Lower leg skin (tissue), 4 donors: ENCODE data around the gene C10orf67. TPM values are rescaled to one million over a fixed set of nuclear protein-coding genes. Genes with fewer than 3 reads are reported as not detected.
"Not testable (repeated sequence)": the region's sequence is repeated elsewhere in the genome, so short reads cannot be mapped to it uniquely, and the experiment has no call there.

Source experiments
- DNase-seq, 2 donors: peaks; one replicate each; pipeline ENCODE4 v3.0.0-alpha.2; 2019; ENCODE audit warnings: low spot score in 2 of 2
- H3K4me3 ChIP-seq: fragments of 200-600 bp; sonication (generic); 2 replicates; pipeline ENCODE4 v1.5.1; 2017; ENCODE audit warnings: mild to moderate bottlenecking, low read depth; ENCODE audit not compliant: poor library complexity, severe bottlenecking
- POLR2A ChIP-seq, 2 donors: fragments of 450-650 bp; IDR thresholded peaks; one replicate each; pipeline ENCODE4 v1.6.1; 2016 to 2017; ENCODE audit warnings: antibody characterized with exemption in 2 of 2, mild to moderate bottlenecking in 1 of 2, moderate library complexity in 1 of 2
- WGBS, 2 donors: methylation state at CpG; one replicate each; pipeline ENCODE4 v1.1.5; 2018; 5-methylcytosine and 5-hydroxymethylcytosine counted together
- intact Hi-C: fragments of 100-400 bp; cut with DNase I; formaldehyde crosslinking; loops from one replicate; pipeline ENCODE4 v1.15.0; 2023; ENCODE audit warnings: low total_unique reads
- total RNA-seq, 4 donors: library from RNA; depleted of rRNA; stranded (reverse); fragments of >200 nt; gene quantifications; one replicate each; pipeline ENCODE4 v1.1.0, GENCODE V29; 2016
- TF ChIP-seq, protein P1 (sequence below), 3 donors: fragments of 450-650 bp; IDR thresholded peaks; one replicate each; pipeline ENCODE4 v1.5.1; 2016; ENCODE audit warnings: antibody characterized with exemption in 3 of 3, mild to moderate bottlenecking in 3 of 3, moderate library complexity in 2 of 3

C10orf67 gene
- total RNA-seq, 4 donors from 2014 or later = 0.30 to 1.3 (median 0.65) TPM

DNA sequence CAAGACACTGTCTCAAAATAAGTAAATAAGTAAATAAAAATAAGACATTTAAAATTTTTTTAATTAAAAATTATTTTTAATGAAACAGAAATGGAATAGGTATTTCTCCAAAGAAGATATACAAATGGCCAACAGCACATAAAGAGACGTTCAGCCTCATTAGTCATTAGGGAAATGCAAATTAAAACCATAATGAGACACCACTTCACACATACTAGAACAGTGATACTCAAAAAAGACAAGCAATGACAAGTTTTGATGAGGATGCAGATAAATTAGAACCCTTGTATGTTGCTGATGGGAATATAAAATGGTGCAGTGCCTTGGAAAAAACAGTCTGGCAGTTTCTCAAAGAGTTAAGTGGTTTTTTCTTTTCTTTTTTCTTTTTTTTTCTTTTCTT, 26.5 kb upstream of the C10orf67 start:
- DNase-seq = no peak
- TF ChIP-seq, protein P1, sequence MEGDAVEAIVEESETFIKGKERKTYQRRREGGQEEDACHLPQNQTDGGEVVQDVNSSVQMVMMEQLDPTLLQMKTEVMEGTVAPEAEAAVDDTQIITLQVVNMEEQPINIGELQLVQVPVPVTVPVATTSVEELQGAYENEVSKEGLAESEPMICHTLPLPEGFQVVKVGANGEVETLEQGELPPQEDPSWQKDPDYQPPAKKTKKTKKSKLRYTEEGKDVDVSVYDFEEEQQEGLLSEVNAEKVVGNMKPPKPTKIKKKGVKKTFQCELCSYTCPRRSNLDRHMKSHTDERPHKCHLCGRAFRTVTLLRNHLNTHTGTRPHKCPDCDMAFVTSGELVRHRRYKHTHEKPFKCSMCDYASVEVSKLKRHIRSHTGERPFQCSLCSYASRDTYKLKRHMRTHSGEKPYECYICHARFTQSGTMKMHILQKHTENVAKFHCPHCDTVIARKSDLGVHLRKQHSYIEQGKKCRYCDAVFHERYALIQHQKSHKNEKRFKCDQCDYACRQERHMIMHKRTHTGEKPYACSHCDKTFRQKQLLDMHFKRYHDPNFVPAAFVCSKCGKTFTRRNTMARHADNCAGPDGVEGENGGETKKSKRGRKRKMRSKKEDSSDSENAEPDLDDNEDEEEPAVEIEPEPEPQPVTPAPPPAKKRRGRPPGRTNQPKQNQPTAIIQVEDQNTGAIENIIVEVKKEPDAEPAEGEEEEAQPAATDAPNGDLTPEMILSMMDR (IDR thresholded peaks at IDR 0.05) = no peak
- no peak for TF ChIP-seq POLR2A (IDR thresholded peaks at IDR 0.05)
- 26 to 36% methylated on average over 1 of the region's 1 CpG for WGBS, 2 donors

GRCh38 chr10:23370106-23370505, 25.5 kb upstream of the C10orf67 start:
- 46 to 47% methylated on average over 3 of the region's 3 CpGs for WGBS, 2 donors
- no peak for DNase-seq
- H3K4me3 ChIP-seq = no peak overlapping the region
- intact Hi-C loops = no loop called here
- TF ChIP-seq, protein P1 (IDR thresholded peaks at IDR 0.05) = no peak
- TF ChIP-seq POLR2A (IDR thresholded peaks at IDR 0.05) = no peak

More for the DNA sequence above, 26.5 kb upstream of the C10orf67 start:
- intact Hi-C loops = no loop called here
- H3K4me3 ChIP-seq = no peak overlapping the region

DNA sequence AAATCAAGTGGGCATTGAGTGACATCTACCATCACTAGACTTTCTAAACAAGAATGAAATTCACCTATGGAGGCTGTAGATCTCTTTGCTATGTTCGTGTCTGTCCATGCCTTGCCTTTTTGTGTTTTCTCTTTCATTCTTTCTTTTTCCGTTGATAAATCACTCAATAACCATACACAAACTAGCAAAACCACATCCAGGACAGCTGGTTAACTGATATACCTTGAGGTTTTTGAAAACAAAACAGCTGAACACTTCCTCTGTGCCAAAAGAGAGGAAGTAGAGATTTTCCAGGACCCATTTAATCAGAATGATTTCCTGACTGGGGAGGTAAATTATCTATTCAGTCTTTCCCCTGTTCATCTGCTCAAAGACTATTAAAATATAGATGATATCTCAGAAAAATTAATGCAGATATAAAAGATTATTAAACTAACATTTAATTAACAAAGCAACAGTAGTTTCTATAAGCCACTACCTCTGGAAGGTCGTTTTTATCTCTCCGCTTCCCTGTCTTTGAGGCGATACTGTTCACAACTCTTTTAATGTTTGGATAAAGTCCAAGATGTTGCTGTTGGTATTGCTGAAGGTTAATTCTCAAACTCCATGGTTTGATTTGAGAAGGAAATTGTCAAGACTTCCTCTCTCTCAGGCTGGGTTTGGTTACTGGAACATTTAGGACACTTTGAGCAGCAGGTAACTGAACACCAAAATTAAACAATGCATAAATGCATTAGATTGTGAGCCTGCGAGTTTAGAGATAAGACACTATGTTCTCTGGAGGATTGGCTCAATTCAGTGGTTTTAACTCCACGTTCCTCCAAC, 24.4 kb upstream of the C10orf67 start:
- intact Hi-C loops = no loop called here
- WGBS, 2 donors = 35 to 36% methylated on average over 7 of the region's 7 CpGs
- no peak for TF ChIP-seq POLR2A (IDR thresholded peaks at IDR 0.05)
- TF ChIP-seq, protein P1 (IDR thresholded peaks at IDR 0.05) = no peak
- no peak overlapping the region for H3K4me3 ChIP-seq
- no peak for DNase-seq

DNA sequence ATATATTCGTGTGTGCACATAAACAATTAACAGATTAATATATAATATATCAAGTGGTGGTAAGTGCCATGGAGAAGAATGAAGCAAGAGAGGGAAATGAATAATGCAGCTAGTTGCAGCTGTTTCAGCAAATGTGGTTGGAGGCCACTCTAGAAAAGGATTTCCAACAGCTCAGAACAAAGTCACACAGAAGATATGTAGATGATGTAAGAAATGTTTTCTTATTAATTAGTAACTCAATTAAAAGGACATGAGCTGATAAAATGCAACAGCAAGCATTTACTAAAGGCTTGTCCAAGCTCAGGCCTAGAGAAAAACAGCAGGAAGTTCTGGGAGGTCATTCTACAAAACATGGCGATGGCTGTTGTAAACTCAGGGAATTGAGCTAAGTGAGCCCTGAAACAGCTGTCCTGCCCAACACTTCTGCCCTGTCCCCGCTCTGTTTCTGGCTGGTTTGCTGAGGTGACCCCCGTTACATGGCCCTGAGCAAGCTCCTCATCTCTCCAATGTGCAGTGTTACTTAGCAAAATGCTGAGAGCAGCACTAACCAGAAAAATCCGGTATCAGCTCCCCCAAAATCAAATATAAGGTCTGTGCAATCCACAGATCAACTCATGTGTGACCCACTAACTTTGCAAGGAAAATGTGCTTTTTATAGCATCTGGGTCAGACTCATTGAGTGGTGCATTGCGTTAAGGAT, 23.4 kb upstream of the C10orf67 start:
- H3K4me3 ChIP-seq = no peak overlapping the region
- intact Hi-C loops = no loop called here
- DNase-seq = no peak
- TF ChIP-seq POLR2A (IDR thresholded peaks at IDR 0.05) = no peak
- 79 to 85% methylated on average over 6 of the region's 6 CpGs for WGBS, 2 donors

DNA sequence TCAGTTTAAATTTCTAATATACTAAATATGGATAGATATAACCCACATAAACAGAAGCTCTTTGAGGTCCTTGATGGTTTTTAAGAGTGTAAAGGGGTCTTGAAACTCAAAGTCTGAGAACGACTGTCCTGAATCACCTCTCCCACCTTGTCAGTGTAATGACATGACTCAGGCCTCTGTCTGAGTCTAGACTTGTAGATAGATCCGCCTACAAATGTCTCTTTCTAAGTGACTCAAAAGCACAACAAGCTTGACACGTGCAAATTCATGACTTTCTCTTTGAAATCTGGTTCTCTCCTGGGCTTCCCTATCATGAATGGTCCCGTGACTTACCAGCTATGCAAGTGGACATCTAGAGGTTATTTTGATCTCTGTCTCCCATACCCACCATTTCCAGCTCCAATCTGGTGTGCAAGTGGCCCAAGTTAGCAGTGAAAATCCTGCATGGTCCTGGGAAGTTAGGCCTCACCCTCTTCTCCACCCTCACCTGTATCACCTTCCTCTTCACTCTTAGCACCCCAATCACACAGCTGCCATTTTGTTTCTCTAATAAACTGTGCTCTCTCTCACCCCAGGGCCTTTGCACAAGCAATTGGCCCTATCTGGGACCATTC, 20.9 kb upstream of the C10orf67 start:
- H3K4me3 ChIP-seq, intact Hi-C loops: not testable (repeated sequence)
- WGBS, 2 donors = 43 to 50% methylated on average over 4 of the region's 4 CpGs
- DNase-seq = peak in 1 of 2 donors; percentile 17

DNA sequence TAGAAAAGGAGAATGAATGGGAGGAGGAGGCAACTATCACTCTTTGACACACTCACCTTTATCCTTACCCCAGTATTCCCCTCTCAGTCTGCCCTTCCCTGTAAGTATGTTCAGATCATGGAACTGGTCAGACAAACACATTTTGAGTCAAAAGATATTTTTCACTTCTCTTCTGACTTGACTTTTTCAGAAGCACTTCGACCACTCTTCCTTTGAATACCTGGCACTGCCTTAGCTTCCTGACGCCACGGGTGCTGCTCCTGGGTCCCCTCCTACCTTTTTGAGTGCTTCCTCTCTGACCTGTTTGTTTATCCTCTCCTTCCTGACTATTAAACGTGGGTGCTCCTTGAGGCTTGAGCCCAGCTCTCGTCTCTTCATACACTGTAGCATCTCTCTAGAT, 19.8 kb upstream of the C10orf67 start:
- 60 to 68% methylated on average over 5 of the region's 5 CpGs for WGBS, 2 donors
- TF ChIP-seq POLR2A (IDR thresholded peaks at IDR 0.05) = no peak
- TF ChIP-seq, protein P1 (IDR thresholded peaks at IDR 0.05) = no peak
- intact Hi-C loops = no loop called here
- no peak overlapping the region for H3K4me3 ChIP-seq
- peak in 1 of 2 donors; percentile 72 for DNase-seq
